GM21390 (cell line): Measurements from ENCODE around the gene BMPR1A.

Experiments used
- ATAC-seq: cut with Tn5 transposase; IDR thresholded peaks from one replicate; pipeline ENCODE4 v1.9.1; 2021; ENCODE audit not compliant: unreplicated experiment

Gene BMPR1A

DNA sequence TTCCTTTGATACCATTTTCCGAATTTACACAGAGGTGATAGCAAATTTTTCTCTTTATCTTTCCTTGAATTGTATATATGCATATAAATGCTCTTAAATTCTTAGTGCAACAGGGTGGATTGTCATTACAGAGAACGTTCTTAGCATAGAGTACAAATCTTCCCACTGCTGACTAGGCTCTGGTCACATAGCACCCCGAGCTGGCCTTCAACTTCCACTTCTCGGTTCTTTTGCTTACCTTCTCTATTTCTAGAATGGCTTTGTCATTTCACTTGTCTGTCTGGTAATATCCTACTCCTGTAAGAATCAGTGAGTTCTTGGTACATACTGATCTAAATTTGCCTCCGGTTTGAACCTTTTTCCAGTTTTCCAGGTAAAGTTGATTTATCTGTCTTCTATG is 225.3 kb downstream of the BMPR1A start:
- ATAC-seq = no peak
